Stimulated activated effector memory CD8-positive, alpha-beta T cell treated with anti-CD3 and anti-CD28 coated beads, Interleukin-12 subunit alpha, Interleukin-12 subunit beta, amount 100 ng/mL, for 72 hours (primary cell): ENCODE data around the gene ANKRD63.
A peak's percentile ranks its signal among the peaks of the same experiment; 100 is the strongest.

ENCODE experiments used
- ATAC-seq: fragments of 150-1000 bp; cut with Tn5 transposase; 2 replicates; pipeline ENCODE4 v1.10.0; 2021
- DNase-seq, 2 donors: peaks; one replicate each; pipeline ENCODE4 v3.0.0; 2021 to 2022; ENCODE audit warnings: low spot score in 2 of 2
- H3K27ac Mint-ChIP-seq: one replicate; pipeline ENCODE4 v1.8.0; 2022; ENCODE audit warnings: mild to moderate bottlenecking, mixed read lengths
- H3K36me3 Mint-ChIP-seq: one replicate; pipeline ENCODE4 v1.8.0; 2022; ENCODE audit warnings: mild to moderate bottlenecking, mixed read lengths
- H3K4me1 Mint-ChIP-seq: one replicate; pipeline ENCODE4 v1.8.0; 2022; ENCODE audit warnings: mixed read lengths
- H3K4me3 Mint-ChIP-seq: one replicate; pipeline ENCODE4 v1.8.0; 2022; ENCODE audit warnings: mild to moderate bottlenecking, mixed read lengths
- H3K9me3 Mint-ChIP-seq: one replicate; pipeline ENCODE4 v1.8.0; 2022; ENCODE audit warnings: mixed read lengths

The ANKRD63 gene

DNA sequence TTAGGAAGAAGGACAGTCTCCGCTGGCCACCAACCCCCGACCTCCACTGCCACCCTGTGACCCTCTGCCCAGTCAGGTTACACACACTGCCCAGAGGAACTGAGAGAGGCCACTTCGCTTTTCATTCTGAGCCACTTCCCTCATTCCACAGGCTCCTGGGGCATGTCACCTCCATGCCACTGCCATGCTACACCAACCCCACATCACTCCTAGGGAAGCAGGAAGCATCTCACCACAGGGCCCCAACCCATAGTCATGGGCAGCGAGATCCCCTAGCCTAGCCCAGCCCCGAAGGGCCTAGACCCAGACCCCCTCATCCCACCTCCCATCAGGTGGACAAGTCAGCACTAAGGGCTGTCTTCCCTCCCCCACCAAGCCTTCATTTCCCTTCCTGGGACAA is 23.5 kb upstream of the ANKRD63 start:
- DNase-seq: no peak
- H3K4me3 Mint-ChIP-seq: peak overlapping the region; percentile 92
- H3K4me1 Mint-ChIP-seq: peaks cover 58% of the 10 kb centered on the region
- no peak for ATAC-seq
- peaks cover 32% of the 10 kb centered on the region for H3K36me3 Mint-ChIP-seq
- H3K9me3 Mint-ChIP-seq: no peaks in the 10 kb centered on the region
- peak overlapping the region; percentile 96 for H3K27ac Mint-ChIP-seq

DNA sequence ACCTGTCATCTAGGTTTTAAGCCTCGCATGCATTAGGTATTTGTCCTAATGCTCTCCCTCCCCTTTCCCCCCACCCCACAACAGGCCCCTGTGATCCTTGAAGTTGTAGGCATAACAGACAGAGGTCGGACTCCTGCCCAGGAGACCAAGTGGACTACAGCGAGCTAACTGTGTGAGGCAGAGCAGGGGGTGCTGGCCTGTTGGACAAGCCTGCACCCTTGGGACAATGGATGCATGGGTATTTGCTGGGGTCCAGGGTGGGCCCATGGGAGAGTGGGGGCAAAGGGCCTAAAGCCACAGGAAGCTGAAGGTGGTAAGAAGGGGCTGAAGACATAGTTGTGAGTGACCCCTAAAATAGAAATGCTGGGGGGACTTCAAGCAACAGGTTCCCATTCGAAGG is 22.4 kb upstream of the ANKRD63 start:
- peaks cover 58% of the 10 kb centered on the region for H3K4me1 Mint-ChIP-seq
- no peak overlapping the region for H3K4me3 Mint-ChIP-seq
- ATAC-seq: no peak
- H3K27ac Mint-ChIP-seq: no peak overlapping the region
- no peak for DNase-seq
- H3K36me3 Mint-ChIP-seq: peaks cover 43% of the 10 kb centered on the region
- H3K9me3 Mint-ChIP-seq: peaks cover 2% of the 10 kb centered on the region

DNA sequence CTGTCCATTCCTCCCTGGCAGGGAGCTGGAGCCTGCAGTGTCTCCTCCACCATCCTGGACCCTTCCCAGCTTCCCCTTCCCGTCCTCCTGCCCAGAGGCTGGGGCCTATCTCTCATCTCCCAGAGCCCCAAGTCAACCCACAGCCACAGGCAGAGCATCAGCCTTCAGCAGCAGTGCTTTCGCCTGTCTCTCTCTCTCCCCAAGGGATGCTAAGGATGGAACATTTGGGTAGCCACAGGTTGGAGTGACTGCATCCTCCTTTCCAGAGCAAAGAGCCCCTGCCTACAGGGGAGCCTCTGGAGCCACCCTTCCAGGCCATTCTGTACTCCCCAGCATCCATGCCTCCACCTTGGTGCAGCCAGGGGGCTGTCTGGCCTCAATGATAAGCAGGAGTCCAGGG is 20.7 kb upstream of the ANKRD63 start:
- Mint-ChIP-seq H3K9me3 (peaks cover 2% of the 10 kb centered on the region), H3K27ac (peak overlapping the region; percentile 89), H3K36me3 (peaks cover 53% of the 10 kb centered on the region), H3K4me3 (no peak overlapping the region), H3K4me1 (peaks cover 41% of the 10 kb centered on the region)
- DNase-seq (no peak), ATAC-seq (no peak)

DNA sequence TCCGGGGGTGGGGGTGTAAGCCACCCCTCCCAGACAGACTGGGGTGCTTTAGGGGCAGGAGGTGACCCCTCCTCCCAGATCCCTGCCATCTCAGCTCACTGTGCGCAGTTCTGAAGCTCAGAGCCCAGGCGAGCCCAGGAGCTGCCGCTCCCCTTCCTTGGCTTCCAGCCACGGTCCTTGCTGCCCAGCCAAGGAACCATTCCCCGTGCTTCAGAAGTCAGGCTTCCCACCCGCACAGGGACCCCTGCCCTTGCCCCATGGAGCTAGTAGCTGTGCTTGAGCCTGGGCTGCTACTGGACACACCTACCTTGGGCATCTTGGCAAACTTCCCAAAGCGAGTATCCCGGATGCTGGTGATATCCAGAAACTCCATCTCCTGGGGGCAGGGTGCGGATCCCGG is 20.1 kb upstream of the ANKRD63 start:
- H3K4me3 Mint-ChIP-seq: no peak overlapping the region
- peaks cover 2% of the 10 kb centered on the region for H3K9me3 Mint-ChIP-seq
- ATAC-seq (no peak), DNase-seq (no peak)
- H3K4me1 Mint-ChIP-seq: peaks cover 39% of the 10 kb centered on the region
- H3K36me3 Mint-ChIP-seq: peaks cover 49% of the 10 kb centered on the region
- H3K27ac Mint-ChIP-seq: peak overlapping the region; percentile 89

DNA sequence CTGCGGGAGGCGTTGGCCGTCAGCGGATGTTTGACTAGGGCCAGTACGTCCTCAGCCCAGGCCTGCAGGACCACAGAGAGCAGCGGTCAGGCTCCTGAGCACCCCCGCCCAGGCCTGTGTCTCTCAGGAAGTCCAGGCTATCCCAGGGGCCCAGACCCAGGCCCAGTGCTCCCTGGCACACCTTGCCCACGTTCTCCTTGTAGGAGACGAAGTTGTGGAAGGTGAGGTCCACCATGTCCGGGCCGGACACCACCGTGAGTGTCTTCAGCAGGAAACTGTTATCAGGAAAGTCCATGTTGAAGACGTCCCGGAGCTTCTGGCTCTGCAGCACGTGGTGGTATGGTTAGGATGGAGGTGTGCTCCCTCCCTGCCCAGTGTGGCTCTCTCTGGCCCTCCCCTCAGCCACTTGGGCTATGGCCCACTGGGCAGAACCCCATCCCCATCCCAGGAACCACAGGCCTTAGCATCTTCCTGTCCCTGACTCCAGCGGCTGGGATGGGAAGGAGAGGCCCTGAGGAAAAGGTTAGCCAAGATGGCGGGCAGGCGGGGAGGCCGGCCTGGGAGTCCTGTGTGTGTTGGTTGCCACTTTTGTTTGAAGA is 19.5 kb upstream of the ANKRD63 start:
- DNase-seq: no peak
- peaks cover 2% of the 10 kb centered on the region for H3K9me3 Mint-ChIP-seq
- peak overlapping the region; percentile 89 for H3K27ac Mint-ChIP-seq
- H3K4me3 Mint-ChIP-seq: no peak overlapping the region
- peaks cover 39% of the 10 kb centered on the region for H3K4me1 Mint-ChIP-seq
- peaks cover 51% of the 10 kb centered on the region for H3K36me3 Mint-ChIP-seq
- no peak for ATAC-seq

DNA sequence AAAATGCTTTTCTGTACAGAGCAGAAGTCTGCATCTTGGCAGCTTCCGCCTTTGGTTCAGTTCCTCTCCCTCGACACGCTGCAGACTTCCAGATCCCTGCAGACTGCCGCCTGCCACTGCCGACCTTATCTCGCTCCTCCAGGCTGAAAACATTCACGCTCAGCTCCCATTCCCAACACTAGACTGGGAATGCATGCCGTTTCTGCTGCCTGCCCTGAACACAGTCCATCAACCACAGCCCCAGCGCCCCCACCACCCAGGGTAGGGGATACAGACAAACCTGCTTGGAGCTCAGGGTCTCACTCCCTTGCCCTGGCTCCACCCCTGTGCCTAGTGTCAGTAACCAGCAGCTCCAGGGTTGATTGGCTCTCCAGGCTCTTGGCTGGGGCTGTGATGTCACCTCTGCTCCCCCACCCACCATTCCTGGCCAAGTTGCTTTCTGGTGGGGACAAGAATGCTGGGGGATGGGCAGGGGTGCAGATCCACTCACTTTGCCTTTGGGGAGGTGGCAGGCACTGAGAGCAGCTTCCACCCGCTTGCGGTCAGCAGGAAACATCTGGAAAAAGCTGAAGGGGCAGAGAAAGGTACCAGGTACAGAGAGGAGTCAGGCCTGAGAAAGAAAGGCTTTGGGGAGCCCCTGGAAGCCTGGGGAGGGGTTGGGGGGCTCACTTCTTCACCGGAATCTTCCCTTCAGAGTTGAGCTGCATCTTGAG is 18.8 kb upstream of the ANKRD63 start:
- DNase-seq: no peak
- Mint-ChIP-seq H3K4me1 (peaks cover 40% of the 10 kb centered on the region), H3K36me3 (peaks cover 59% of the 10 kb centered on the region), H3K9me3 (peaks cover 2% of the 10 kb centered on the region), H3K27ac (no peak overlapping the region), H3K4me3 (no peak overlapping the region)
- ATAC-seq: no peak

DNA sequence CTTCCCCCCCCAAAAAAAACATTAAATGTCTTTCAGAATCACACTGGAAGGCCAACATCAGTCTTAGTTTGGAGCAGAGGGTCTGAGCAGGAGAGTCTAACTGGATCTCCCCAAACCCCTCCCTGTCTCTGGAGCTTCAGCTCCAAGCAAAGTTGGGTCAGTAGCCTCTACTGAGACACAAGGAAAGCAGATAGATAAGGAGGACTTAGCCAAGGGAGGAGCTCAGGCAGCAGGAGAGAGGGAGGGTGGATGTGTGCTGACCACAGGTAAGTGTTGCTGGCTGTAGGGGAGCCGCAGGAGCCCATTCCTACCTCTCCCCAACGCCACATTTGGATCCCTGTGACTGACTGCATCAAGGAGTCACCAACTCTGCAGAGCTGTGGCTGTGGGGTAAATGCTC is 17.9 kb upstream of the ANKRD63 start:
- Mint-ChIP-seq H3K9me3 (peaks cover 2% of the 10 kb centered on the region), H3K4me1 (peaks cover 34% of the 10 kb centered on the region), H3K27ac (no peak overlapping the region), H3K36me3 (peaks cover 66% of the 10 kb centered on the region), H3K4me3 (no peak overlapping the region)
- DNase-seq (no peak), ATAC-seq (no peak)

DNA sequence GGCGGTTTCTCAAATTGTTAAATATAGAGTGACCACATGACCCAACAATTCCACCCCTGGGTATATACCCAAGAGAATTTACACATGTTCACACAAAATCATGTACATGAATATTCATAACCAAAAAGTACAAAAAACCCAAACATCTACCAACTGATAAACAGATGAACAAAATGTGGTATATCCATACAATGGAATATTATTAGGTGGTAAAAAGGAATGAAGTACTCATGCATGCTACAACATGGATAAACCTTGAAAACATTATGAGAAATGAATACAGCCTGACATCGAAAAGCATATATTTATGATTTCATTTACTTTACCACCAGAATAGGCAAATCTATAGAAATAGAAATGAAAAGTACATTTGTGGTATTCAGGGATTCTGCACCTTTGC is 17.5 kb upstream of the ANKRD63 start:
- Mint-ChIP-seq H3K4me1 (peaks cover 30% of the 10 kb centered on the region), H3K9me3 (peaks cover 2% of the 10 kb centered on the region), H3K4me3 (no peak overlapping the region), H3K36me3 (peaks cover 70% of the 10 kb centered on the region), H3K27ac (no peak overlapping the region)
- DNase-seq: no peak
- no peak for ATAC-seq

DNA sequence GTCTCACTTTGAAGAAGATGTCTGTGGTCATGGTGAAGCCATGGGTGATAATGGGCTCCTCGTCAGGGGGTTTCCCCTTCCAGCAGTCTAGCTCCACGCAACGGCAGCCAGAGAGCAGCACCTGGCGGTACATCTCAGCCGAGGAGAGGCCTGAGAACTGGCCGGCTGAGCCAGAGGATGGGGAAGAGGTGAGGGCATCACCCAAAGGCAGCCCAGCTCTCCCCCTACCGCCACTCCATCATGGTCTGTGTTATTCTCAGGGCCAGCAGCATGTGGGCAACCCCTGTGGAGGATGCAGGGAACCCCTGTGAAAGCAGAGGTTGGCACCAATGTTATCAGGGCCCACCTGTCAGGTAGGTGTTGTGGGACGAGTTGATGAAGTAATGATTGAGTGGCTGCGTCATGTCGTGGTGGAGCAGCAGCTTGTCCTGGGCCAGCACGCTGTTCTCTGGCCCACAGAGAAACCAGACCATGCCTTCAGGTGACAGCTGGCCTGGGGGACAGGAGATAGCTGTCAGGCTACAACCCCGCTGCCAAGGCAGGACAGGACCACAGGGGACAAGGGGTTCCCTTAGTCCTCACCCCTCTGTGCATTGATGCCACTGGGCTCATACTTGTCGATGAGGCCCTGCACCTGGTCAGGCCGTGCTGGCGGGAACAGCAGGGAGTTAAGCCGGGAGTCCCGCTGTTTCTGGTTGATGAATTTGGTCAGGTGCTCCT is 15.5 kb upstream of the ANKRD63 start:
- H3K4me1 Mint-ChIP-seq: peaks cover 10% of the 10 kb centered on the region
- peaks cover 2% of the 10 kb centered on the region for H3K9me3 Mint-ChIP-seq

DNA sequence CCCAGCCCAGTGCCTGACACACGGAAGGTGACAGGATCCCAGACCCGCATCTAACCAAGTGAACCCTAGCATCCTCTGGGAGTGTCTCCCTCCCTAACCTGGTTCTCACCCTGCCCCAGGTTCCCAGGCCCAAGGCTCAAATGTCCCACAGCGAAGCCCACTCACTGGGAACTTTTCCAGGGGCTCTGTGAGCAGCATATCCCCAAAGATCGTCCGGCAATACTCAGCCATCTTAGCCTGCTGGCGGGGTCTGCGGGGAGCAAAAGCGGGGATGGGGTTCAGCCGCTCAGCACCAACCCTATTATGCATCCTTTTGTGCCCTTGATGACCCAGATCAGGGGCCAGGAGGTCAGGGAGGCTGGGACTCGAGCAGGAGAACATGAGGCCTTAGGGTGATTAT is 14.5 kb upstream of the ANKRD63 start:
- H3K27ac Mint-ChIP-seq: peak overlapping the region; percentile 60
- peaks cover 8% of the 10 kb centered on the region for H3K4me1 Mint-ChIP-seq
- DNase-seq: no peak
- no peak for ATAC-seq
- no peak overlapping the region for H3K4me3 Mint-ChIP-seq
- peaks cover 2% of the 10 kb centered on the region for H3K9me3 Mint-ChIP-seq
- H3K36me3 Mint-ChIP-seq: peaks cover 57% of the 10 kb centered on the region

More for the DNA sequence above, 15.5 kb upstream of the ANKRD63 start:
- no peak overlapping the region for H3K27ac Mint-ChIP-seq
- peaks cover 67% of the 10 kb centered on the region for H3K36me3 Mint-ChIP-seq
- no peak overlapping the region for H3K4me3 Mint-ChIP-seq
- no peak for ATAC-seq
- no peak for DNase-seq

DNA sequence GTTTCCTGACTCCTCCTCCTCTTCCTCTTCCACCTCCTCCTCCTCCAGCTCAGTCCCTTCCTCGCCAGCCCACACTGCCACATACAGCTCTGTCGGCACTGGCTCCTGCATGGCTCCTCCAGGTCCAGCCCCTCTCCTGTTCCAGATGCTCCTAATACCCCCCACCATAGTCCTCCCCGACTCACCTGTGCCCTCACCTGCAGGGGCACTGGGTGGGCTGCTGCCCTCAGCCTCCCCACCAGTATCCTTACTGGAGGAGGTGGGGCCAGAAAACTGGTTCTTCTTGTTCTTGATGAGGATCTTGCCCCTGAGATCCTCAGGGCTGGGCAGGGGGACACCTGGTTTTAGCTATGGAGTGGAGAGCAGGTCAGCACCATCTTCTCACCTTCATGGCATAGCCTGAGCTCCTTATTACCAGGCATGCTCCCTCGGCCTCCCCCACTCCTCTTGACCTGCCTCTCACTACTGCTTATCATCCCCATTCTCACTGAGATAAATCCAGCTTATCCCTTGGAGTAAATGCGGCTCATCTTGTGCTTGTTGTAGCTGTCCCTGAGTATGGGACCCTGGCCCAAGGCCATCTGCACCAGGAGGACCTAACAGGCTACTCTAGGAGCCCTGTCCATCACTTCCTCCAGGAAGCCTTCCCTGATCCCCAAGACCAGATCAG is 13.8 kb upstream of the ANKRD63 start:
- H3K4me3 Mint-ChIP-seq: no peak overlapping the region
- peaks cover 2% of the 10 kb centered on the region for H3K9me3 Mint-ChIP-seq
- peaks cover 54% of the 10 kb centered on the region for H3K36me3 Mint-ChIP-seq
- peak overlapping the region; percentile 60 for H3K27ac Mint-ChIP-seq
- H3K4me1 Mint-ChIP-seq: peaks cover 8% of the 10 kb centered on the region
- ATAC-seq (no peak), DNase-seq (no peak)

DNA sequence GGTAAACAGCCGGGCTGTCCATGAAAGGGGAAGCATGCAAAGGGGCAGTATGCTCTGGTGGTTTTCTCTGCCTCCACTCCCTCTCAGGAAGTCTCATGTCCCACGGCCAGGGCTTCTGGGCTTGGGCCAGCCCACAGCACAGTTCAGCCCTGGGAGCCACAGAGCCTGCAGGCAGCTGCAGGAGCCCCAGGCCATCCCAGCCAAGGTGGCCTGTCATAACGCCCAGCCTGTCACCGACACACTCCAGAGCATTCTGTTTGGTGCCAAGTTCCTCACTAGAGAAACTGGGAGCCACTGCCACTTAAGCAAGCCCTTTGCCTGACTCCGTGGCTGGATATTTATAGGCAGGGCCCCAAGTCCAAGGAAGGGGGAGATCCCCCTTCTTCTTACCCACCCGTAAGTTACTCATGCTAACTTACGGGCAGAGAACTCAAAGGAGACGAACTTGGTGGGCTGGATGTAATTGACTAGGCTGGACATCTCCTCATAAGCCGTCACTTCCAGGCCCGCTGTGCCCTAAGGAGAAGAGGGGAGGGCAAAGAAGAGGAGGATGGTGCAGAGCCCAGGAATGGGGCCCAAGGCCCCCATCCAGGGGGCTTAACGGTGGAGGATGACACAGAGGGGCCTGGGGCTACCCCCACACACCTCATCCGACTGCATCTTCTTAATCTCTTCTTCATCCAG is 13.2 kb upstream of the ANKRD63 start:
- no peak for ATAC-seq
- H3K4me1 Mint-ChIP-seq: peaks cover 8% of the 10 kb centered on the region
- DNase-seq: no peak
- H3K36me3 Mint-ChIP-seq: peaks cover 47% of the 10 kb centered on the region
- H3K4me3 Mint-ChIP-seq: no peak overlapping the region
- peak overlapping the region; percentile 60 for H3K27ac Mint-ChIP-seq
- peaks cover 2% of the 10 kb centered on the region for H3K9me3 Mint-ChIP-seq

DNA sequence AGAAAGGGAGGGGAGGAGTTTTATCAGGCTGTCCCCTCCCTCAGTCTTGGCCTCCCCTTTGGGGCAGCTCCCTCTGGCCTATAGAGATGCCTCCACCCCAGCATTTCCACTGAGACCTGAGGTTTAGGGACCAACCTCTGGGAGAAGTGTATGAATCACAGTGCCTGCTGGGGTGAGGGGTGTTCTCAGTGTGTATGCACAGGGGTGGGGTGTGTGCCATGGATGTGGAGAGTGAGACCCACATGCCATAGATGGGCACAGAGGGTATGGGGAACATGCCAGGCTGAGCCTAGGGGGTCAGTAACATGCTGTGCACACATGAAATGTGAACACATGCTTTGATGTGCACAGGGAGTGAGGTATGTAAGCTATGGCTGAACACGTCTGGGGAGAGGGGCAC is 12.4 kb upstream of the ANKRD63 start:
- DNase-seq: no peak
- H3K36me3 Mint-ChIP-seq: peaks cover 40% of the 10 kb centered on the region
- H3K9me3 Mint-ChIP-seq: no peaks in the 10 kb centered on the region
- H3K4me1 Mint-ChIP-seq: peaks cover 8% of the 10 kb centered on the region
- no peak overlapping the region for H3K4me3 Mint-ChIP-seq
- ATAC-seq: no peak
- peak overlapping the region; percentile 21 for H3K27ac Mint-ChIP-seq

DNA sequence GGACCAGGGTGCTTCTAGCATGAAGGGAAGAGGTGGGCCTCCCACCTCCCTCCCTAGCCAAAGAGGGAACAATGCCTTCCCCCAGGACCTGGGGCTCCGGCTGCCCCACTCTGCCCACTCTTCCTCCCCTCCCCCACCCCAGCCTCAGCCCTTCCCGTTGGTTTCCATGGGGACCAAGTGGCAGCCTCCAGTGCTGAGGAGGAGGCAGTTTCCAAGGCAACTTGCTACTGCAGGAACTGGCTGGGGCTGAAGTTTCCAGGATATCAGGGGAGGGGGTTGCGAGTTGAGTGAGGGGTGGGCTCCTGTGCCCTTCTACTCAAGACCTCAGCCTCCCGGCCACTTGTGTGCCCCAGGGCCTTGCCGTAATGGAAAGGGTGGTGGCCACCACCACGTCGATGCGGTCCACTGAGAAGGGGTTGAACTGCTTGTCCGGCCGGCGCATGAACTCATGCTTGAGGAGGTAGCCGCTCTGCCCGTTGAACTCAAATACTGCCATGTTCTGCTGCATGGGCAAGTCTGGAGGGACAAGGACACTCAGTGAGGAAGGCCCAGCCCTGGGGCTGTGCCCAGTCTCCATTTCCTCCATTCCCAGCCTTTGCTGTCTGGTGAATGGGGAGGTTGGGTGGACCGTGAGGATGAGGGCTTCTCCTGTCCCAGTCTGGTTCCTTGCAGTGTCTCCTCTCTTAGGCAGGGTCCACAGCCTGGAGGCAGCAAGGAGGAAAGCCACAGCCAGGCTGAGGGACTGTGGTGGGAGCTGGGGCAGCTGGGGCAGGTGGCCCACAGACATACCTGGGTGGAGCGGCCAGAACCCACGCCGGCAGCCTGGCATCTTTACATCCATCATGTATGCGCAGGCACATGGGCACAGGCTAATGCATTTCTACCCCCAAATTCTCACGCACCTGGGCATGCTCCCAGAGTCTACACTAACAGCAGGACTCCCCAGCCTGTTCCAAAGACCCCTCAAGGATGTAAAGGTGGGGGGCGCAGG is 11.3 kb upstream of the ANKRD63 start:
- H3K4me3 Mint-ChIP-seq: no peak overlapping the region
- no peaks in the 10 kb centered on the region for H3K9me3 Mint-ChIP-seq
- ATAC-seq (no peak), DNase-seq (no peak)
- H3K36me3 Mint-ChIP-seq: peaks cover 32% of the 10 kb centered on the region
- peaks cover 8% of the 10 kb centered on the region for H3K4me1 Mint-ChIP-seq
- peak overlapping the region; percentile 21 for H3K27ac Mint-ChIP-seq
